Activated T-helper 9 cell treated with anti-CD3 and anti-CD28 coated beads, Interleukin-2, amount 50 U/mL, for 16 hours (primary cell): ENCODE measurements around the gene C2CD4B.

Experiments used
- DNase-seq: peaks from one replicate; pipeline ENCODE4 v3.0.0-alpha.2; 2020; ENCODE audit warnings: low read depth

The C2CD4B gene, protein sequence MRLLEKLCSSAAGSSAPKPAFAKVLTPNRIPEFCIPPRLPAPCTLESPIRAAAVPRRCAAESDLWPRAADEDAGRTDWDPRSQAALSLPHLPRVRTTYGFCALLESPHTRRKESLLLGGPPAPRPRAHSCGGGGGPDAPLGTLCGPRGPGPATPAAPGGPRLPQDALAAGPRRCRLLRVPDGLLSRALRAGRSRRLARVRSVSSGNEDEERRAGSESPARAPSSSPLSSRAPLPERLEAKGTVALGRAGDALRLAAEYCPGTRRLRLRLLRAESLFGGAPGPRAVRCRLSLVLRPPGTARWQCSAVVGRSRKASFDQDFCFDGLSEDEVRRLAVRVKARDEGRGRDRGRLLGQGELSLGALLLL

GRCh38 chr15:62165104-62165792 lies at the start of gene C2CD4B:
TSS of gene C2CD4B (minus strand) at chr15:62165285. CDS start at chr15:62164984, 301 bp downstream.
- peak; percentile 16 for DNase-seq

- DNase-seq = no peak
Observed at GRCh38 chr15:62212741-62213140, 47.7 kb upstream of the C2CD4B start.

DNA sequence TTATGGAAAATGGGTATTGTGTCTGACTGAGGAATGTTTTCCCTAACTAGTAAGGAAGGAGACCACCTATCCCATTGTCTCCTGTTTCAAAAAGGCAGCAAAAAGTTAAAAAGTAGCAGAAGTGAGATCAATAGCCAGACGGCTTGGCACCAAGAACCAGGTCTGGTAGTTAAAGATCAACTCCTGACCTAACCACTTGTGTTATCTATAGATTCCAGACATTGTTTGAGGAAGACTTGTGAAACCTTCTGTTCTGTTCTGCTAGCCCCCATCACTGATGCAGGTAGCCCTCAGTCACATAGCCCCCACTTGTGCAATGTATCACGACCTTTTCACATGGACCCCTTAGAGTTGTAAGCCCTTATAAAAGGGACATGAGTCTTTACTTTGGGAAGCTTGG lies 46.3 kb upstream of the C2CD4B start:
- DNase-seq = no peak

- DNase-seq = no peak
Observed at GRCh38 chr15:62209821-62210220, 44.7 kb upstream of the C2CD4B start.

- no peak for DNase-seq
Observed at GRCh38 chr15:62209322-62209721, 44.2 kb upstream of the C2CD4B start.

GRCh38 chr15:62208884-62209283 lies 43.8 kb upstream of the C2CD4B start:
- no peak for DNase-seq

DNA sequence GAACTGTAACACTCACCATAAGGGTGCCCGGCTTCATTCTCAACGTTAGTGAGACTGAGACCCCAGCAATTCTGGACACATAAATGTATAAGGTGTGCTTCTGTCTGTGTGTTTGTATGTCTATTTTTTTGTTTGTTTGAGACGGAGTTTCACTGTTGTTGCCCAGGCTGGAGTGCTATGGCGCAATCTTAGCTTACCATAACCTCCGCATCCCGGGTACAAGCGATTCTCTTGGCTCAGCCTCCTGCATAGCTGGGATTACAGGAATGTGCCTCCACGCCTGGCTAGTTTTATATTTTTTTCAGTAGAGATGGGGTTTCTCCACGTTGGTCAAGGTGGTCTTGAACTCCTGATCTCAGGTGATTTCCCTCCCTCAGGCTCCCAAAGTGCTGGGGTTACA lies 43.3 kb upstream of the C2CD4B start:
- DNase-seq = no peak

DNA sequence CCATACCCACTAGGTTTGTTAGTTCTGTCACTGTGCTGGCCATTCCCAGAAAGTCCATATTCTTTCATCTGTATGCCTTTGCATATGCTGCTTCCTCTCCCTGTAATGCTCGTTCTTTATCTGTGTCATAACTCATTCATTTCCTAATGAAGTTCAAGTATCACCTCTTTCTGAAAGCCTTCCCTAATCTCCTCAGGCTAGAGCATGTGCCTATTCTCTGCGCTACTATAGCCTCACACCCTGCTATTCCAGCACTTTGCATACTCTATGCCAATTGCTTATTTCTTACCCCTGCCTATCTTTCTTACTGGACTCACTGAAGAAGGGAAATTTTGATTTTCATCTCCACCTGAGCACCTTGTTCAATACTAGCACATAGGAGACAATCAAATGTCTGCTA lies 25.6 kb upstream of the C2CD4B start:
- DNase-seq = no peak

- no peak for DNase-seq
Observed at GRCh38 chr15:62190274-62190673, 25.2 kb upstream of the C2CD4B start.

DNA sequence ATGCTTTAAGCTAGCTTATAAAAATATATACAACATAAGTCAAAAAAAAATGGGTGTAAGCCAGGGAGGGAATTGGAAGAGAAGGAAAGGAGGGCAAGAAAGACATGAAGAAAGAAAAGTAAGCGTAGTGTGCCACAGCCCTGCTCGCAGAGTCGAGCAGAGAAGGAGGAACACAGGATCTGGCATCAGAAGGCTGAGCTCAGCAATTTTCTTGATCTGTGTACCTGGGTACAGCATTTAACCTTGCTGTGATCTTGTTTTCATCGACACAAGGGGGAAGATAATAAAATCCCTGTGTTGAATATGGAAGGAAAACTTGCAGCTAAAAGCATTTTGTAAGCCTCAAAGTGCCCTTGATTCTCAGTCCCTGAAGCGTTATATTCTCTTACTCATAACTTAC lies 23.7 kb upstream of the C2CD4B start:
- DNase-seq = no peak

- DNase-seq = no peak
Observed at GRCh38 chr15:62187910-62188309, 22.8 kb upstream of the C2CD4B start.

- DNase-seq = no peak
Observed at GRCh38 chr15:62187425-62187824, 22.3 kb upstream of the C2CD4B start.

GRCh38 chr15:62186578-62186977 lies 21.5 kb upstream of the C2CD4B start:
- no peak for DNase-seq

- DNase-seq = no peak
Observed at GRCh38 chr15:62183130-62183529, 18.0 kb upstream of the C2CD4B start.

GRCh38 chr15:62173215-62173614 lies 8.1 kb upstream of the C2CD4B start:
- DNase-seq = no peak

DNA sequence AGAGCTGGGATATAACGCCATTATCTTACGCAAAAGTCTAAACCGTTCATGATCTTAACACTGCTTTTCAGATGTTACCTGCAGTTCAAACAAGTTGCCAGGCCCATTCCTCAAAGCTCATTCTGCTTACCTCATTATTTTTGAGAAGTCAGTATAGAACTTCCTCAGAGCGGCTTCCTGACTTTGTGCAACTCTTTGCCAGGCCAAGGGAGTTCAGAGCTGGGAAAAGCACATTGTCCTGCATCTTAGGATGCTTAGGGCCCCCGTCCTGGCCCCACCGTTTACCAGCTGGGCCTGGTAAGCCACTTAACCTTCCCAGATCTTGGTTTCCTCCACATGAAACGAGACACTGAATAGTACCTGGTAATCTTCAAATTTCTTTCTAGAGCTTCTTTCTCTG lies 6.8 kb upstream of the C2CD4B start:
- no peak for DNase-seq

- DNase-seq = no peak
Observed at GRCh38 chr15:62165793-62166375, 799 bp upstream of the C2CD4B start.

- no peak for DNase-seq
Observed at GRCh38 chr15:62164396-62165103, 535 bp downstream of the C2CD4B start.

DNA sequence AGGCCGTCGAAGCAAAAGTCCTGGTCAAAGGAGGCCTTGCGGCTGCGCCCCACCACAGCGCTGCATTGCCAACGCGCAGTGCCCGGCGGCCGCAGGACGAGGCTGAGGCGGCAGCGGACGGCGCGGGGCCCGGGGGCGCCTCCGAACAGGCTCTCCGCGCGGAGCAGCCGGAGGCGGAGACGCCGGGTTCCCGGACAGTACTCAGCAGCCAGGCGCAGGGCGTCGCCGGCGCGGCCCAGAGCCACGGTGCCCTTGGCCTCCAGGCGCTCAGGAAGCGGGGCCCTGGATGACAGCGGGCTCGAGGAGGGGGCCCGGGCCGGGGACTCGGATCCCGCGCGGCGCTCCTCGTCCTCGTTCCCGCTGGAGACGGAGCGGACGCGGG lies 1.1 kb downstream of the C2CD4B start:
- DNase-seq = no peak

GRCh38 chr15:62163397-62164013 lies 1.6 kb downstream of the C2CD4B start:
- no peak for DNase-seq

DNA sequence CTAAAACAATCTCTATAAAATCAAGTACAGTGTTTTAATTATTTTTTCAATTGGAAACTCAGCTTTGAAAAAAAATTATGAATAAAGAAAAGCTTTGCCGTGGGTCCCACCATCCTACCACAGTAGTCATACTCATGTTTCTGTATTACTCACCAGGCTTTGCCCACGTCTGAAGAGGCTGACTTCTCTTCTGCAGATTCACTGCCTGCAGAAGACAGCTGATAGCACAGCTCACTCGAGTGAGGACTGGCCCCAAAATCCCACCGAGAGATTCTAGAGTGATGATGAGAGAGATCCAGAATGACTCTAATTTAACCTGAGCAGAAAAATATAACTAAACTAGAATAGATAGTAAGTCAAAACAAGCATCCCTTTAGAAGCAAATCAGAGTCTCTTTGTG lies 11.9 kb downstream of the C2CD4B start:
- no peak for DNase-seq

- DNase-seq = no peak
Observed at GRCh38 chr15:62150445-62150844, 14.6 kb downstream of the C2CD4B start.
